OCI-LY3 (cell line): ENCODE results near the gene LYZ.

ENCODE experiments used
- CTCF ChIP-seq: fragments of 200-600, 300-600 bp; sonication (generic); IDR thresholded peaks from 2 replicates; pipeline ENCODE4 v1.5.1; 2014; ENCODE audit warnings: antibody characterized with exemption, low read length, low read depth
- EZH2phosphoT487 ChIP-seq: fragments of 200-600 bp; shearing (Covaris generic); IDR thresholded peaks from 2 replicates; pipeline ENCODE4 v1.6.1; 2018; ENCODE audit warnings: antibody characterized with exemption, mixed run types, low read depth

- TF ChIP-seq CTCF (no peak), EZH2phosphoT487 (no peak)
Measured at GRCh38 chr12:69351462-69352236, 3.5 kb downstream of the LYZ start.
